ENCODE data around the gene MPP1. TPM values are rescaled to one million over a fixed set of nuclear protein-coding genes. Genes with fewer than 3 reads are reported as not detected.

The MPP1 gene
- total RNA-seq, 1 donor from 2014 or later, result 12.7 TPM

DNA sequence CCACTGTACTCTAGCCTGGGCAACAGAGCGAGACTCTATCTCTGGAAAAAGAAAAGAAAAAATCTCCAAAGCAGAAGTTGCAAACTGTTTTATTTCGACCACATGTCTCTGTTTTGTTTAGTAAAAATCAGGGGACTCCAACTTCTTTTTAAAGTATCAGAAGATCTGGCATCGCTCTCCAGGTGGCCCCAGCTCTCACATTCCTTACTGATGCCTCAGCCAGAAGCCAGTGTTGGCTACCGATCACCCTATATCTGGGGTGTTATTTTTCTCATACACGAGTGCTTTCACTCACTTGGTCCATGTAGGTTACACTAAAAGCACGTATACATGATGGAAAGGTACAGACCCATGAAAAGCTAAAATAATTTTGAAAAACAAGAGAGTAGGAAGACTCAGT, 8.3 kb downstream of the MPP1 start:
- Mint-ChIP-seq H3K36me3 (ENCODE audit: low read depth) (no peaks in the 10 kb centered on the region), H3K4me3 (no peak overlapping the region)

DNA sequence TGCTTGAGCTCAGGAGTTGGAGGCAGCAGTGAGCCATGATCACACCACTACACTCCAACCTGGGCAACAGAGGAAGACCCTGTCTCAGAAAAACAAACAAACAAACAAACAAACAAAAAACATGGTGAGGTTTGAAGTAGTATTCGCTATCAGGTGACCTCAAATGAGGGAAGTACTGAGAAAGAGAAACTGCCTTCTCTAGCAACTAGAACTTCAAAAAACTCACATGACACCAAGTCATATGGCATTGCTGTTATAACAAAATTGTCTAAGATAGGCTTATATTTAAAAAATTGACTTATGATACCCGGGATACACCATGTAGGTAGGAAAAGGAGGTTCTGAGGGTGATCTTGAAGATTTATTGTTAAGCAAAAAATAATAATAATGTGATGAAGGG, 10.3 kb downstream of the MPP1 start:
- TF ChIP-seq, protein P1, sequence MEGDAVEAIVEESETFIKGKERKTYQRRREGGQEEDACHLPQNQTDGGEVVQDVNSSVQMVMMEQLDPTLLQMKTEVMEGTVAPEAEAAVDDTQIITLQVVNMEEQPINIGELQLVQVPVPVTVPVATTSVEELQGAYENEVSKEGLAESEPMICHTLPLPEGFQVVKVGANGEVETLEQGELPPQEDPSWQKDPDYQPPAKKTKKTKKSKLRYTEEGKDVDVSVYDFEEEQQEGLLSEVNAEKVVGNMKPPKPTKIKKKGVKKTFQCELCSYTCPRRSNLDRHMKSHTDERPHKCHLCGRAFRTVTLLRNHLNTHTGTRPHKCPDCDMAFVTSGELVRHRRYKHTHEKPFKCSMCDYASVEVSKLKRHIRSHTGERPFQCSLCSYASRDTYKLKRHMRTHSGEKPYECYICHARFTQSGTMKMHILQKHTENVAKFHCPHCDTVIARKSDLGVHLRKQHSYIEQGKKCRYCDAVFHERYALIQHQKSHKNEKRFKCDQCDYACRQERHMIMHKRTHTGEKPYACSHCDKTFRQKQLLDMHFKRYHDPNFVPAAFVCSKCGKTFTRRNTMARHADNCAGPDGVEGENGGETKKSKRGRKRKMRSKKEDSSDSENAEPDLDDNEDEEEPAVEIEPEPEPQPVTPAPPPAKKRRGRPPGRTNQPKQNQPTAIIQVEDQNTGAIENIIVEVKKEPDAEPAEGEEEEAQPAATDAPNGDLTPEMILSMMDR (conservative IDR thresholded peaks at IDR 0.05), result no peak
- H3K4me3 Mint-ChIP-seq, result no peak overlapping the region
- peaks cover 40% of the 10 kb centered on the region for H3K27me3 Mint-ChIP-seq (ENCODE audit: low read depth)
- no peaks in the 10 kb centered on the region for H3K36me3 Mint-ChIP-seq (ENCODE audit: low read depth)
- H3K27ac Mint-ChIP-seq (ENCODE audit: unreplicated experiment), result no peak overlapping the region
- no peak for DNase-seq (ENCODE audit: low read depth, low spot score)
- H3K4me1 Mint-ChIP-seq, result peaks cover 14% of the 10 kb centered on the region
- no peaks in the 10 kb centered on the region for H3K9me3 Mint-ChIP-seq

More for the DNA sequence above, 8.3 kb downstream of the MPP1 start:
- Mint-ChIP-seq H3K27ac (ENCODE audit: unreplicated experiment) (no peak overlapping the region), H3K4me1 (peaks cover 23% of the 10 kb centered on the region), H3K9me3 (no peaks in the 10 kb centered on the region), H3K27me3 (ENCODE audit: low read depth) (peaks cover 40% of the 10 kb centered on the region)
- TF ChIP-seq, protein P1 (conservative IDR thresholded peaks at IDR 0.05), result no peak
- DNase-seq (ENCODE audit: low read depth, low spot score), result no peak

DNA sequence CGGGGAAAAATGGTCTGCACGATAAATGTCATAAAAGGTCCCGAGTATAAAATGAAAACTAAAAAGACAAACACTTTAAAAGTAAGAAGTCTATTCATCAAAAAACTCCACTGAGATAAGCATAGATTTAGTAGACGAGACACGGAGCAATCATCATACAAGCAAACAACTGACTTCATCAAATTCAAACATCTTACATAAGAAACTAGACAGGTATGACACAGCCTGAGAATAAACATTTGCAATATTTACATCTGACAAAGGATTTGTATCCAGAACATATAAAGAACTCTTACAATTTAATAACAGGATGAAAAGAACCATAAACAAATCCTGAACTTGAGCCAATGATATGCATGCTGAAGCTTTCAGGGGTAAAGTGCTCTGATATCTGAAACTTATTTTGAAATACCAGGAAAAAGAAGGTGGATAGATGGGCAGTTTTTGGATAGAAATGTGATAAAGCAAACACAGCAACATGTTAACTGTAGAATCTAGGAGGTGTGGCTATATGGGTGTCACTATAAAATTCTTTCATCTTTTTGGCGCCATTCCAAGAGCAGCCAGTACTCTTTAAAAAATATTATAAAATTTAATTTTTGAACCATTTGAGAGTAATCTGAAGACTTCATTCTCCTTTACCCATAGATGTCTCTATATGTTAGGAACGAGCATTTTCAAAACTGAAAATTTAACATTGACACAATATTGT, 12.0 kb downstream of the MPP1 start:
- Mint-ChIP-seq H3K4me1 (peaks cover under 1% of the 10 kb centered on the region), H3K4me3 (no peak overlapping the region), H3K36me3 (ENCODE audit: low read depth) (peaks cover 2% of the 10 kb centered on the region), H3K27ac (ENCODE audit: unreplicated experiment) (no peak overlapping the region), H3K27me3 (ENCODE audit: low read depth) (peaks cover 49% of the 10 kb centered on the region), H3K9me3 (peaks cover 7% of the 10 kb centered on the region)
- DNase-seq (ENCODE audit: low read depth, low spot score), result no peak
- TF ChIP-seq, protein P1 (conservative IDR thresholded peaks at IDR 0.05), result no peak

DNA sequence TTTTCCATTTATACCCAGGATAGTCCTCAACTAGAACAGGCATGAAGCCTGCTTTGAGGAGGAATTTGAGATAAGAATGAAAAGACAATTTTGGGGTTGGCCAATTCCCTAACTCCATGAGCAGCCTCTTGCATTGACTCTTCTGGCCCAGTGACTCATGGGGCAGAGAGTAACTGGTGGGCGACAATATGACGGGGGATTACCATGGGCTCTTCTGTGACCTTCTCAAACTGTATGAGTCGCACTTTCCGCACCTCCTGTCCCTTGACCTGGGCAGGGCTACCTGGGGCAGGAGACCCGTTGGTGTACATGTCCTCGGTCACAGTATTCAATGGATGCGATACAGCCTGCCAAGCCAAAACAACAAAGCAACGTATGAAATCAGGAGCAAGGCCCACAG, 13.3 kb downstream of the MPP1 start:
- Mint-ChIP-seq H3K4me3 (no peak overlapping the region), H3K4me1 (no peaks in the 10 kb centered on the region), H3K27ac (ENCODE audit: unreplicated experiment) (no peak overlapping the region), H3K27me3 (ENCODE audit: low read depth) (peaks cover 57% of the 10 kb centered on the region), H3K9me3 (peaks cover 7% of the 10 kb centered on the region), H3K36me3 (ENCODE audit: low read depth) (peaks cover 4% of the 10 kb centered on the region)
- no peak for DNase-seq (ENCODE audit: low read depth, low spot score)
- TF ChIP-seq, protein P1 (conservative IDR thresholded peaks at IDR 0.05), result no peak

DNA sequence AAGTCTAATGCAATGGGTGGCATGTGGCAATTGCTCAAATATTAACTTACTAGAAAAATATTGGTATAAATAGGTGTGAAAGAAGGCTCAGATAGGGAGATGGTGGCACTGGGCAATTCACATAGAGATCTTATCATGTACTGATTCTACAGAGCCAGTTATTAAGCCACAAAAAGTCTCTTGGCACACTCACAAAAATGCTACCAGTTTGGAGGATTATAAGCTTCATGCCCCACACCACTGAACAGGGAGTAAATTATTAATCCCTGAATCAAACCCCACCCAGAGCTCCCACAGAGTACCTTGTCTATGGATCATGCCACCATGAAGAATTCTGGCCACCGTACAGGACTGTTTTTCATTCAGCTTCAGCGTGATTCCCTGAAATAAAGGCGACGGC, 13.8 kb downstream of the MPP1 start:
- Mint-ChIP-seq H3K27me3 (ENCODE audit: low read depth) (peaks cover 54% of the 10 kb centered on the region), H3K27ac (ENCODE audit: unreplicated experiment) (no peak overlapping the region), H3K4me1 (no peaks in the 10 kb centered on the region), H3K4me3 (no peak overlapping the region), H3K36me3 (ENCODE audit: low read depth) (peaks cover 4% of the 10 kb centered on the region), H3K9me3 (peaks cover 7% of the 10 kb centered on the region)
- TF ChIP-seq, protein P1 (conservative IDR thresholded peaks at IDR 0.05), result no peak
- no peak for DNase-seq (ENCODE audit: low read depth, low spot score)

All from neural crest cell (in vitro differentiated cells).